ENCODE results near the gene ZNRF1. TPM values are rescaled to one million over a fixed set of nuclear protein-coding genes. Genes with fewer than 3 reads are reported as not detected.

Gene ZNRF1
- total and polyA plus RNA-seq, 10 of the 15 experiments (the other 5 are each of a cell fraction or from before 2014, with no cell fraction given) = 5.8 to 25.9 (median 14.3) TPM

GRCh38 chr16:75148311-75149195 is 149.7 kb downstream of the ZNRF1 start, which contains the start of gene ZFP1 (continued):
- 0 out of 2 replicates have a peak, but pooled peaks have one; percentile 60 for TF ChIP-seq POLR2AphosphoS2 (IDR thresholded peaks at IDR 0.05; ENCODE audit: low read depth, low read length)
- no peak for TF ChIP-seq ZZZ3 (IDR thresholded peaks at IDR 0.05; ENCODE audit: control insufficient read depth, insufficient read length, low read depth)
- TF ChIP-seq IKZF1 (conservative IDR thresholded peaks at IDR 0.05) = peak; percentile 91
- TF ChIP-seq NFYB (IDR thresholded peaks at IDR 0.05; ENCODE audit: insufficient read depth, low read depth, low read length) = no peak
- no peak for TF ChIP-seq NFIC (IDR thresholded peaks at IDR 0.05; ENCODE audit: low read depth, low read length)
- TF ChIP-seq SUZ12 (IDR thresholded peaks at IDR 0.05; ENCODE audit: unreplicated experiment) = no peak
- TF ChIP-seq EZH2 (IDR thresholded peaks at IDR 0.05; ENCODE audit: borderline replicate concordance, control insufficient read depth, low read depth, low read length) = no peak
- no peak for TF ChIP-seq GABPA (IDR thresholded peaks at IDR 0.05; ENCODE audit: low read depth)
- TF ChIP-seq IKZF2 (IDR thresholded peaks at IDR 0.05) = peak in 1 of 2 experiments; percentile 31; a peak in 1 of 4 replicates
- TF ChIP-seq EP300 (IDR thresholded peaks at IDR 0.05; ENCODE audit: borderline replicate concordance in 1 of 2, control insufficient read depth in 1 of 2, low read depth in 2 of 2, low read length in 2 of 2) = no peak
- peak; percentile 46; the same call in 1 of the 2 replicates for TF ChIP-seq PAX5 (IDR thresholded peaks at IDR 0.05; ENCODE audit: borderline replicate concordance, low read depth, low read length)
- TF ChIP-seq LARP7 (IDR thresholded peaks at IDR 0.05) = peak; percentile 95
- TF ChIP-seq JUNB (IDR thresholded peaks at IDR 0.05) = peak; percentile 97
- TF ChIP-seq, protein P1, sequence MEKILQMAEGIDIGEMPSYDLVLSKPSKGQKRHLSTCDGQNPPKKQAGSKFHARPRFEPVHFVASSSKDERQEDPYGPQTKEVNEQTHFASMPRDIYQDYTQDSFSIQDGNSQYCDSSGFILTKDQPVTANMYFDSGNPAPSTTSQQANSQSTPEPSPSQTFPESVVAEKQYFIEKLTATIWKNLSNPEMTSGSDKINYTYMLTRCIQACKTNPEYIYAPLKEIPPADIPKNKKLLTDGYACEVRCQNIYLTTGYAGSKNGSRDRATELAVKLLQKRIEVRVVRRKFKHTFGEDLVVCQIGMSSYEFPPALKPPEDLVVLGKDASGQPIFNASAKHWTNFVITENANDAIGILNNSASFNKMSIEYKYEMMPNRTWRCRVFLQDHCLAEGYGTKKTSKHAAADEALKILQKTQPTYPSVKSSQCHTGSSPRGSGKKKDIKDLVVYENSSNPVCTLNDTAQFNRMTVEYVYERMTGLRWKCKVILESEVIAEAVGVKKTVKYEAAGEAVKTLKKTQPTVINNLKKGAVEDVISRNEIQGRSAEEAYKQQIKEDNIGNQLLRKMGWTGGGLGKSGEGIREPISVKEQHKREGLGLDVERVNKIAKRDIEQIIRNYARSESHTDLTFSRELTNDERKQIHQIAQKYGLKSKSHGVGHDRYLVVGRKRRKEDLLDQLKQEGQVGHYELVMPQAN (conservative IDR thresholded peaks at IDR 0.05) = peak; percentile 81
- no peak for TF ChIP-seq KAT2A (conservative IDR thresholded peaks at IDR 0.05; ENCODE audit: control insufficient read depth, low read depth, low read length)
- peak; percentile 49; the same call in 1 of the 2 replicates for TF ChIP-seq PML (IDR thresholded peaks at IDR 0.05; ENCODE audit: low read length)
- TF ChIP-seq EGR1 (IDR thresholded peaks at IDR 0.05; ENCODE audit: borderline replicate concordance in 1 of 2, low read depth in 2 of 2, low read length in 2 of 2) = peak in 1 of 2 experiments; percentile 87; a peak in 2 of 3 replicates
- TF ChIP-seq ESRRA (IDR thresholded peaks at IDR 0.05; ENCODE audit: low read length) = no peak
- 0 out of 2 replicates have a peak, but pooled peaks have one; percentile 33 for TF ChIP-seq CBFB (IDR thresholded peaks at IDR 0.05; ENCODE audit: low read depth)
- peak; percentile 53; the same call in 1 of the 2 replicates for TF ChIP-seq IRF3 (IDR thresholded peaks at IDR 0.05)
- 0 out of 2 replicates have a peak, but pooled peaks have one; percentile 50 for TF ChIP-seq ZNF687 (IDR thresholded peaks at IDR 0.05)
- 0 out of 2 replicates have a peak, but pooled peaks have one; percentile 75 for TF ChIP-seq ZNF207 (IDR thresholded peaks at IDR 0.05; ENCODE audit: borderline replicate concordance)
- TF ChIP-seq NBN (IDR thresholded peaks at IDR 0.05) = peak; percentile 78; the same call in 1 of the 2 replicates

Measured in GM12878 (cell line).